Measurements from ENCODE around the gene CYCS. TPM values are rescaled to one million over a fixed set of nuclear protein-coding genes. Genes with fewer than 3 reads are reported as not detected.

CYCS gene
- total and polyA plus RNA-seq, 2 of the 8 experiments (the other 6 are each of a cell fraction or from before 2014, with no cell fraction given) = 48.6 to 229 TPM

GRCh38 chr7:25173184-25173583 lies 48.1 kb upstream of the CYCS start:
- Histone ChIP-seq H3K23me2 (ENCODE audit: low read depth, low read length) (no peaks in the 10 kb centered on the region), H3K9ac (replicated peaks in 1 of 4; ENCODE audit: extremely low read depth in 1 of 4, low read depth in 3 of 4, low read length in 3 of 4) (no peak overlapping the region), H3K36me3 (ENCODE audit: control insufficient read depth in 2 of 4, insufficient read depth in 4 of 4, low read length in 3 of 4) (no peaks in the 10 kb centered on the region), H3K4ac (replicated peaks; ENCODE audit: insufficient read length, low read depth, low read length) (no peak overlapping the region), H3K4me3 (ENCODE audit: extremely low read depth in 1 of 4, insufficient read depth in 2 of 4, low read depth in 3 of 4, low read length in 4 of 4) (no peak overlapping the region), H2BK12ac (ENCODE audit: low read depth, low read length) (no peak overlapping the region), H3K14ac (ENCODE audit: insufficient read length) (no peak overlapping the region), H3K23ac (ENCODE audit: insufficient read length) (no peak overlapping the region), H2AFZ (ENCODE audit: low read length) (no peak overlapping the region), H2BK5ac (ENCODE audit: low read depth, low read length) (no peak overlapping the region), H3K79me2 (ENCODE audit: control insufficient read depth in 1 of 2, insufficient read depth in 2 of 2, low read length in 2 of 2) (no peaks in the 10 kb centered on the region), H3K4me1 (replicated peaks in 1 of 4; ENCODE audit: control insufficient read depth in 3 of 4, insufficient read depth in 4 of 4, low read length in 3 of 4) (peaks cover 1 to 5% (median 3%) of the 10 kb centered on the region in 4 experiments; a peak in 2 of 7 replicates), H2BK15ac (ENCODE audit: low read length) (no peak overlapping the region), H4K5ac (ENCODE audit: insufficient read length, low read depth, low read length) (no peak overlapping the region), H2BK120ac (replicated peaks; ENCODE audit: low read depth, low read length) (no peak overlapping the region), H4K8ac (ENCODE audit: extremely low read depth, insufficient read depth, low read length) (no peak overlapping the region), H3K4me2 (ENCODE audit: insufficient read depth in 1 of 2, low read depth in 2 of 2, low read length in 2 of 2) (no peak overlapping the region), H3K79me1 (ENCODE audit: low read depth, low read length) (no peaks in the 10 kb centered on the region), H3K18ac (ENCODE audit: extremely low read depth, low read length) (no peak overlapping the region), H3K56ac (replicated peaks; ENCODE audit: insufficient read length, low read depth, low read length) (no peak overlapping the region), H4K91ac (replicated peaks; ENCODE audit: insufficient read length, low read length) (no peak overlapping the region), H2AK5ac (ENCODE audit: low read depth, low read length) (no peak overlapping the region), H3K27ac (ENCODE audit: low read depth, low read length) (no peak overlapping the region), H4K20me1 (replicated peaks in 1 of 2; ENCODE audit: control insufficient read depth in 1 of 2, insufficient read depth in 2 of 2, low read length in 2 of 2) (no peaks in the 10 kb centered on the region), H3K27me3 (replicated peaks in 1 of 4; ENCODE audit: control insufficient read depth in 3 of 4, extremely low read depth in 1 of 4, insufficient read depth in 3 of 4, low read length in 3 of 4) (no peaks in the 10 kb centered on the region; a peak in 1 of 7 replicates), H2BK20ac (ENCODE audit: low read length) (no peak overlapping the region), H3K9me3 (ENCODE audit: insufficient read depth in 2 of 2, low read depth in 1 of 2, low read length in 1 of 2) (no peaks in the 10 kb centered on the region)
- 74% methylated on average over 4 of the region's 4 CpGs; no CpG with 5 or more reads in 1 of the 2 experiments for WGBS, 2 experiments (ENCODE audit: extremely low coverage in 1 of 2, insufficient coverage in 1 of 2, insufficient read length in 1 of 2, insufficient replicate concordance in 2 of 2, low coverage in 1 of 2, low lambda C conversion rate in 2 of 2, missing lambda C conversion rate in 1 of 2)
- FAIRE-seq (no peak), DNase-seq (ENCODE audit: low read depth in 1 of 2, low spot score in 2 of 2) (no peak)
- ChIA-PET POLR2A (ENCODE audit: partially characterized antibody) (no interaction called here), CTCF (ENCODE audit: partially characterized antibody) (interaction anchor here (0.6 to 3.0 kb wide), 2 partner anchors 13 to 54 kb away, joined by 6 to 14 read pairs; no protein-coding TSS in a partner anchor)
- TF ChIP-seq RBBP5 (IDR thresholded peaks at IDR 0.05; ENCODE audit: borderline replicate concordance, low read depth, low read length) = no peak
- TF ChIP-seq CHD2 (IDR thresholded peaks at IDR 0.05; ENCODE audit: low read length) = no peak
- TF ChIP-seq TAF1 (IDR thresholded peaks at IDR 0.05; ENCODE audit: low read depth, low read length) = no peak
- no peak for TF ChIP-seq JUN (IDR thresholded peaks at IDR 0.05; ENCODE audit: low read depth, low read length)
- TF ChIP-seq ATF2 (IDR thresholded peaks at IDR 0.05; ENCODE audit: low read length) = no peak
- no peak for TF ChIP-seq RFX5 (IDR thresholded peaks at IDR 0.05; ENCODE audit: borderline replicate concordance, low read depth, low read length)
- no peak for TF ChIP-seq TAF7 (optimal IDR thresholded peaks at IDR 0.05; ENCODE audit: borderline replicate concordance, low read depth, low read length)
- TF ChIP-seq CTCF (IDR thresholded peaks at IDR 0.05; ENCODE audit: control extremely low read depth in 1 of 3, insufficient read depth in 1 of 3, low read depth in 1 of 3, low read length in 3 of 3) = no peak
- TF ChIP-seq SAP30 (IDR thresholded peaks at IDR 0.05; ENCODE audit: insufficient read depth, insufficient replicate concordance, low read length) = no peak
